Measurements from ENCODE around the gene MAT2B.
A peak's percentile ranks its signal among the peaks of the same experiment; 100 is the strongest.

MAT2B gene

GRCh38 chr5:163505368-163506094 lies at the start of gene MAT2B:
MAT2B (plus strand) TSS chr5:163505619; CDS start chr5:163505687, 68 bp downstream.
- DNase-seq = peak; percentile 95

GRCh38 chr5:163456029-163456589 lies 49.3 kb upstream of the MAT2B start:
- DNase-seq = no peak

GRCh38 chr5:163456840-163457239 lies 48.6 kb upstream of the MAT2B start:
- no peak for DNase-seq

- DNase-seq = no peak
Measured at GRCh38 chr5:163458778-163459385, 46.5 kb upstream of the MAT2B start.

GRCh38 chr5:163459462-163459818 lies 46.0 kb upstream of the MAT2B start:
- no peak for DNase-seq

GRCh38 chr5:163459819-163460561 lies 45.4 kb upstream of the MAT2B start, which contains the start of gene NUDCD2:
NUDCD2 (minus strand) TSS chr5:163460102; CDS start chr5:163460050, 52 bp downstream.
- peak; percentile 94 for DNase-seq

- DNase-seq = no peak
Measured at GRCh38 chr5:163460562-163461171, 44.8 kb upstream of the MAT2B start, which contains the start of gene HMMR. HMMR (plus strand) TSS chr5:163460632; CDS start chr5:163460693, 61 bp downstream.

- DNase-seq = no peak
Measured at GRCh38 chr5:163463063-163463435, 42.4 kb upstream of the MAT2B start.

- DNase-seq = no peak
Measured at GRCh38 chr5:163467682-163468081, 37.7 kb upstream of the MAT2B start.

GRCh38 chr5:163473635-163474243 lies 31.7 kb upstream of the MAT2B start:
- DNase-seq = no peak

GRCh38 chr5:163475411-163475810 lies 30.0 kb upstream of the MAT2B start:
- DNase-seq = no peak

- no peak for DNase-seq
Measured at GRCh38 chr5:163478126-163478981, 27.1 kb upstream of the MAT2B start.

- DNase-seq = no peak
Measured at GRCh38 chr5:163478982-163479271, 26.5 kb upstream of the MAT2B start.

GRCh38 chr5:163489055-163489744 lies 16.2 kb upstream of the MAT2B start:
- no peak for DNase-seq

GRCh38 chr5:163489745-163490075 lies 15.7 kb upstream of the MAT2B start:
- DNase-seq = no peak

GRCh38 chr5:163496286-163496685 lies 9.1 kb upstream of the MAT2B start:
- DNase-seq = no peak

- DNase-seq = no peak
Measured at GRCh38 chr5:163497315-163497714, 8.1 kb upstream of the MAT2B start.

GRCh38 chr5:163498886-163499285 lies 6.5 kb upstream of the MAT2B start:
- no peak for DNase-seq

GRCh38 chr5:163502521-163502920 lies 2.9 kb upstream of the MAT2B start:
- DNase-seq = no peak

GRCh38 chr5:163503106-163504078 lies 2.0 kb upstream of the MAT2B start:
- DNase-seq = peak; percentile 74
